ENCODE data around the gene FPGS. TPM values are rescaled to one million over a fixed set of nuclear protein-coding genes. Genes with fewer than 3 reads are reported as not detected.

The FPGS gene
- total and polyA plus RNA-seq, 2 donors (not counting 1 experiment from before 2014, with no cell fraction given) = 103 to 136 TPM

- peaks cover 27% of the 10 kb centered on the region for H3K4me1 Mint-ChIP-seq
- H3K27me3 Mint-ChIP-seq = no peaks in the 10 kb centered on the region
- Histone ChIP-seq H3K9ac (ENCODE audit: low read length) (peak overlapping the region; percentile 98), H3K9me3 (ENCODE audit: control extremely low read depth in 1 of 3, control insufficient read depth in 2 of 3, insufficient read depth in 1 of 3, low read length in 2 of 3) (no peaks in the 10 kb centered on the region), H2AFZ (ENCODE audit: insufficient read depth, low read depth, low read length, poor library complexity, severe bottlenecking) (peak overlapping the region; percentile 91), H3K4me3 (ENCODE audit: control extremely low read depth in 1 of 5, extremely low read depth in 1 of 5, insufficient read depth in 1 of 5, low read depth in 2 of 5, low read length in 4 of 5) (peak overlapping the region; percentile 65 to 96 (median 88)), H4K20me1 (ENCODE audit: control insufficient read depth, insufficient read depth, low read length, poor library complexity, severe bottlenecking) (peaks cover 8% of the 10 kb centered on the region), H3K27me3 (replicated peaks in 1 of 4; ENCODE audit: control extremely low read depth in 1 of 4, control insufficient read depth in 3 of 4, insufficient read depth in 4 of 4, low read length in 3 of 4) (no peaks in the 10 kb centered on the region), H3K27ac (ENCODE audit: low read length in 2 of 2) (peak overlapping the region; percentile 65 to 90), H3K4me1 (ENCODE audit: control insufficient read depth in 2 of 2, insufficient read depth in 2 of 2, low read length in 2 of 2) (peaks cover 17 to 24% of the 10 kb centered on the region in 2 donors), H3K4me2 (replicated peaks; ENCODE audit: low read depth, low read length, poor library complexity, severe bottlenecking) (peak overlapping the region; percentile 98), H3K36me3 (replicated peaks in 1 of 2; ENCODE audit: control extremely low read depth in 1 of 2, control insufficient read depth in 1 of 2, extremely low read depth in 1 of 2, insufficient read depth in 2 of 2, low read length in 1 of 2) (peaks cover 0 to 29% of the 10 kb centered on the region in 2 experiments), H3K79me2 (ENCODE audit: control insufficient read depth, insufficient read depth, low read length) (peaks cover 50% of the 10 kb centered on the region)
- WGBS (ENCODE audit: insufficient coverage) = 50% methylated on average over 12 of the region's 18 CpGs
- ATAC-seq (ENCODE audit: low read depth) (no peak), DNase-seq (peak; percentile 47)
- ChIA-PET CTCF (interaction anchor here (0.5 to 2.5 kb wide), 6 partner anchors 61 to 143 kb away, joined by 3 to 16 read pairs (median 4); no protein-coding TSS in a partner anchor), POLR2A (no interaction called here)
- H3K27ac Mint-ChIP-seq = peak overlapping the region; percentile 92
- H3K4me3 Mint-ChIP-seq = peak overlapping the region; percentile 91
- no peaks in the 10 kb centered on the region for H3K9me3 Mint-ChIP-seq (ENCODE audit: insufficient read depth)
- intact Hi-C loops (cut with micrococcal nuclease) = loop anchor here (2.0 kb wide), 2 partner anchors 61 to 407 kb away; partner anchors contain the start of gene SLC2A8
- TF ChIP-seq CTCF (IDR thresholded peaks at IDR 0.05) = no peak
- TF ChIP-seq EZH2 (IDR thresholded peaks at IDR 0.05; ENCODE audit: borderline replicate concordance, insufficient read depth, low read depth, low read length, poor library complexity, severe bottlenecking) = no peak
Observed at GRCh38 chr9:127803507-127804352, 1.0 kb downstream of the FPGS start.

GRCh38 chr9:127805620-127806019, 2.9 kb downstream of the FPGS start:
- peaks cover 0 to 44% of the 10 kb centered on the region in 2 experiments for H3K36me3 ChIP-seq (replicated peaks in 1 of 2; ENCODE audit: control extremely low read depth in 1 of 2, control insufficient read depth in 1 of 2, extremely low read depth in 1 of 2, insufficient read depth in 2 of 2, low read length in 1 of 2)

More at GRCh38 chr9:127805620-127806019, 2.9 kb downstream of the FPGS start:
- H4K20me1 ChIP-seq (ENCODE audit: control insufficient read depth, insufficient read depth, low read length, poor library complexity, severe bottlenecking) = peaks cover 8% of the 10 kb centered on the region
- H3K27ac ChIP-seq (ENCODE audit: low read length in 2 of 2) = no peak overlapping the region
- TF ChIP-seq CTCF (IDR thresholded peaks at IDR 0.05) (peak; percentile 34), EZH2 (IDR thresholded peaks at IDR 0.05; ENCODE audit: borderline replicate concordance, insufficient read depth, low read depth, low read length, poor library complexity, severe bottlenecking) (no peak)
- Mint-ChIP-seq H3K4me1 (peaks cover 27% of the 10 kb centered on the region), H3K27me3 (no peaks in the 10 kb centered on the region), H3K4me3 (no peak overlapping the region), H3K27ac (peak overlapping the region; percentile 10), H3K9me3 (ENCODE audit: insufficient read depth) (no peaks in the 10 kb centered on the region)
- no peak overlapping the region for H3K4me2 ChIP-seq (replicated peaks; ENCODE audit: low read depth, low read length, poor library complexity, severe bottlenecking)
- no peak for ATAC-seq (ENCODE audit: low read depth)
- ChIA-PET CTCF (interaction anchor here (1.6 kb wide), 1 partner anchor 12 kb away, joined by 3 read pairs; no protein-coding TSS in a partner anchor), POLR2A (no interaction called here)
- H3K4me1 ChIP-seq (ENCODE audit: control insufficient read depth in 2 of 2, insufficient read depth in 2 of 2, low read length in 2 of 2) = peaks cover 17 to 24% of the 10 kb centered on the region in 2 donors
- DNase-seq = no peak
- no peaks in the 10 kb centered on the region for H3K27me3 ChIP-seq (replicated peaks in 1 of 4; ENCODE audit: control extremely low read depth in 1 of 4, control insufficient read depth in 3 of 4, insufficient read depth in 4 of 4, low read length in 3 of 4)
- H3K9me3 ChIP-seq (ENCODE audit: control extremely low read depth in 1 of 3, control insufficient read depth in 2 of 3, insufficient read depth in 1 of 3, low read length in 2 of 3) = no peaks in the 10 kb centered on the region
- H3K4me3 ChIP-seq (ENCODE audit: control extremely low read depth in 1 of 5, extremely low read depth in 1 of 5, insufficient read depth in 1 of 5, low read depth in 2 of 5, low read length in 4 of 5) = no peak overlapping the region
- 91% methylated on average over 4 of the region's 8 CpGs for WGBS (ENCODE audit: insufficient coverage)
- H2AFZ ChIP-seq (ENCODE audit: insufficient read depth, low read depth, low read length, poor library complexity, severe bottlenecking) = no peak overlapping the region
- H3K79me2 ChIP-seq (ENCODE audit: control insufficient read depth, insufficient read depth, low read length) = peaks cover 48% of the 10 kb centered on the region
- no peak overlapping the region for H3K9ac ChIP-seq (ENCODE audit: low read length)
- intact Hi-C loops (cut with micrococcal nuclease) = no loop called here

Data from B cell (primary cell).